Spleen (tissue), 13 donors: ENCODE measurements around the gene REXO5. TPM values are rescaled to one million over a fixed set of nuclear protein-coding genes. Genes with fewer than 3 reads are reported as not detected.

Experiments used
- DNase-seq: peaks from one replicate; pipeline ENCODE4 v3.0.0-alpha.2; 2020
- H3K27ac ChIP-seq, 8 donors: fragments of 200-600 bp; sonication (generic) in 7 of 8; 1 replicate in 4 of 8; 2 replicates in 4 of 8; pipeline versions ENCODE4 v1.5.0 to v1.8.0; 2016 to 2021; ENCODE audit warnings: inconsistent platforms in 4 of 8, mild to moderate bottlenecking in 4 of 8, moderate library complexity in 1 of 8
- H3K27me3 ChIP-seq, 7 donors: fragments of 200-600 bp; sonication (generic) in 6 of 7; replicated peaks in 1 of 7; 1 replicate in 4 of 7; 2 replicates in 3 of 7; pipeline versions ENCODE4 v1.5.0 to v1.8.0; 2016 to 2021; ENCODE audit warnings: inconsistent platforms in 3 of 7, mild to moderate bottlenecking in 1 of 7
- H3K36me3 ChIP-seq, 6 donors: fragments of 200-600 bp; sonication (generic) in 5 of 6; 1 replicate in 4 of 6; 2 replicates in 2 of 6; pipeline versions ENCODE4 v1.5.0 to v1.8.0; 2016 to 2021; ENCODE audit warnings: inconsistent platforms in 2 of 6
- H3K4me1 ChIP-seq, 6 donors: fragments of 200-600 bp; sonication (generic) in 5 of 6; 1 replicate in 3 of 6; 2 replicates in 3 of 6; pipeline versions ENCODE4 v1.5.0 to v1.8.0; 2016 to 2021; ENCODE audit warnings: inconsistent platforms in 3 of 6
- H3K4me3 ChIP-seq, 8 donors: fragments of 200-600 bp; sonication (generic) in 7 of 8; 1 replicate in 4 of 8; 2 replicates in 4 of 8; pipeline versions ENCODE4 v1.5.0 to v1.8.0; 2016 to 2021; ENCODE audit warnings: inconsistent platforms in 4 of 8, mild to moderate bottlenecking in 4 of 8, moderate library complexity in 2 of 8
- H3K9me3 ChIP-seq, 8 donors: fragments of 200-600 bp; sonication (generic) in 7 of 8; 1 replicate in 4 of 8; 2 replicates in 4 of 8; pipeline versions ENCODE4 v1.5.0 to v1.8.0; 2016 to 2021; ENCODE audit warnings: inconsistent platforms in 4 of 8
- CTCF ChIP-seq, 11 experiments: fragments of 200-600 bp in 7 of 11; fragments of 450-650 bp in 4 of 11; sonication (generic) in 4 of 11; IDR thresholded peaks in 8 of 11; conservative IDR thresholded peaks in 3 of 11; 1 replicate in 7 of 11; 2 replicates in 4 of 11; pipeline versions ENCODE4 v1.4.0 to v1.8.0; 2016 to 2021; ENCODE audit warnings: antibody characterized with exemption in 11 of 11, inconsistent platforms in 4 of 11, mild to moderate bottlenecking in 1 of 11
- POLR2A ChIP-seq, 3 donors: fragments of 450-650 bp; IDR thresholded peaks; one replicate each; pipeline ENCODE4 v1.5.1; 2017; ENCODE audit warnings: antibody characterized with exemption in 3 of 3, mild to moderate bottlenecking in 1 of 3
- POLR2AphosphoS5 ChIP-seq, 3 donors: sonication (generic); formaldehyde crosslinking; IDR thresholded peaks; one replicate each; pipeline ENCODE4 v1.5.1; 2017; ENCODE audit warnings: antibody characterized with exemption in 3 of 3
- WGBS, 5 donors: extraction: QIAGEN DNeasy Blood & Tissue Kit in 3 of 5; methylation state at CpG; one replicate each; pipeline versions ENCODE4 v1.1.5 to v1.1.7; 2013 to 2018; 5-methylcytosine and 5-hydroxymethylcytosine counted together
- intact Hi-C: fragments of 100-400 bp; cut with DNase I; formaldehyde crosslinking; loops from one replicate; pipeline ENCODE4 v1.15.0; 2023; ENCODE audit warnings: low total_unique reads
- long read RNA-seq, 2 donors: transcript quantifications; one replicate each; lab custom pipeline, GENCODE V29; 2026
- polyA plus RNA-seq, 3 donors: library from polyadenylated mRNA; stranded (reverse); fragments of 200-250 nt; gene quantifications; one replicate each; pipeline ENCODE4 v1.2.1, GENCODE V29; 2013
- total RNA-seq, 7 donors: library from RNA; depleted of rRNA in 3 of 7; stranded (reverse); fragments of >200 nt in 3 of 7; fragmentation: NEBNext Ultra II Directional in 4 of 7; extraction: Animal tissue kit (Norgen Biotek cat#: 25700) in 4 of 7; gene quantifications; one replicate each; pipeline versions ENCODE4 v1.1.0 to v1.2.1, GENCODE V29; 2016 to 2021
- donor health status: healthy with polysubstance abuse.
- donor health status: DM: no; HTN: no; CAD: no; lungs with moderate emphysema.
- donor health status: DM: no; HTN: no; CAD: no.
- donor health status: Bipolar disorder and iron deficiency.
- donor health status: healthy.
- donor health status: DM: no; HTN: no; CAD: no.
- donor health status: DM: yes; HTN: yes; CAD: no.

The REXO5 gene
- 1 to 10 TPM; 1.1 to 3.7 (median 1.9) TPM for total RNA-seq
- 1 to 10 TPM in 1 of 3 donors, under 1 TPM in 2; 0.46 to 1.1 (median 0.90) TPM for polyA plus RNA-seq
- long read RNA-seq, donor 1, partial matches to known transcripts = 0 of 1 reads
- long read RNA-seq, donor 1, other reads (novel, unspliced or antisense) = 0 of 1 reads
- long read RNA-seq, donor 2, partial matches to known transcripts = 0 of 2 reads
- long read RNA-seq, donor 2, other reads (novel, unspliced or antisense) = 0 of 2 reads

GRCh38 chr16:20806168-20807050 is at the start of gene REXO5, which contains the start of gene ERI2:
REXO5 (plus strand) TSS chr16:20806527; CDS start chr16:20806954, 427 bp downstream.
ERI2 (minus strand) TSS chr16:20806472; CDS start chr16:20806430, 42 bp downstream.
- TF ChIP-seq CTCF (IDR thresholded peaks at IDR 0.05 in 8 of 11, conservative IDR thresholded peaks at IDR 0.05 in 3 of 11) = peak in 3 of 11 experiments; percentile 6 to 43 (median 31)
- TF ChIP-seq POLR2AphosphoS5 (IDR thresholded peaks at IDR 0.05) = peak; percentile 73 to 79 (median 78)
- no peak for TF ChIP-seq POLR2A (IDR thresholded peaks at IDR 0.05)
- peak within 1 kb of the TSS; percentile 54 to 87 (median 74) for H3K4me3 ChIP-seq
- 0 to 1% (median 0%) methylated on average over 43 to 74 of the region's 74 CpGs for WGBS, 5 donors

GRCh38 chr16:20760346-20760745 is 46.0 kb upstream of the REXO5 start:
- Histone ChIP-seq H3K27ac (no peak overlapping the region), H3K4me3 (no peak overlapping the region), H3K9me3 (peaks cover 0 to 14% (median 0%) of the 10 kb centered on the region in 8 donors), H3K36me3 (no peaks in the 10 kb centered on the region), H3K4me1 (peaks cover 0 to 23% (median 13%) of the 10 kb centered on the region in 6 donors), H3K27me3 (no peaks in the 10 kb centered on the region)
- TF ChIP-seq POLR2A (IDR thresholded peaks at IDR 0.05) (no peak), CTCF (IDR thresholded peaks at IDR 0.05 in 8 of 11, conservative IDR thresholded peaks at IDR 0.05 in 3 of 11) (no peak), POLR2AphosphoS5 (IDR thresholded peaks at IDR 0.05) (no peak)
- no peak for DNase-seq
- 49 to 71% (median 68%) methylated on average over 2 of the region's 2 CpGs for WGBS, 5 donors
- intact Hi-C loops = no loop called here

More at GRCh38 chr16:20806168-20807050, at the start of gene REXO5, which contains the start of gene ERI2:
- peak; percentile 91 for DNase-seq
- H3K27me3 ChIP-seq = no peaks in the 10 kb centered on the region
- peak within 1 kb of the TSS; percentile 72 to 91 (median 88) for H3K27ac ChIP-seq
- peaks cover 0 to 34% (median 22%) of the 10 kb centered on the region in 6 donors for H3K4me1 ChIP-seq
- H3K9me3 ChIP-seq = no peaks in the 10 kb centered on the region
- peaks cover 0 to 13% (median 0%) of the 10 kb centered on the region in 6 donors for H3K36me3 ChIP-seq
- intact Hi-C loops = no loop called here

GRCh38 chr16:20761175-20761574 is 45.2 kb upstream of the REXO5 start:
- no peak for DNase-seq
- no peak overlapping the region for H3K4me3 ChIP-seq
- 67 to 96% (median 91%) methylated on average over 1 of the region's 1 CpG for WGBS, 5 donors
- H3K36me3 ChIP-seq = no peaks in the 10 kb centered on the region
- H3K27ac ChIP-seq = no peak overlapping the region
- H3K9me3 ChIP-seq = peaks cover 0 to 14% (median 0%) of the 10 kb centered on the region in 8 donors
- no peak for TF ChIP-seq POLR2A (IDR thresholded peaks at IDR 0.05)
- no peak for TF ChIP-seq CTCF (IDR thresholded peaks at IDR 0.05 in 8 of 11, conservative IDR thresholded peaks at IDR 0.05 in 3 of 11)
- TF ChIP-seq POLR2AphosphoS5 (IDR thresholded peaks at IDR 0.05) = no peak
- no peaks in the 10 kb centered on the region for H3K27me3 ChIP-seq
- intact Hi-C loops = no loop called here
- peaks cover 0 to 23% (median 13%) of the 10 kb centered on the region in 6 donors for H3K4me1 ChIP-seq
